Tibial artery (tissue), 4 donors: Measurements from ENCODE around the gene SGK2.

Experiments used
- DNase-seq, 2 donors: peaks; one replicate each; pipeline ENCODE4 v3.0.0-alpha.2; 2019
- H3K27ac ChIP-seq, 2 donors: fragments of 200-600 bp; sonication (generic) in 1 of 2; 1 replicate in 1 of 2; 2 replicates in 1 of 2; pipeline ENCODE4 v1.5.1; 2018 to 2019; ENCODE audit warnings: mild to moderate bottlenecking in 1 of 2
- H3K27me3 ChIP-seq, 2 donors: fragments of 200-600 bp; sonication (generic) in 1 of 2; one replicate each; pipeline versions ENCODE4 v1.5.1 to v1.6.0; 2016 to 2019
- H3K36me3 ChIP-seq, 3 donors: fragments of 200-600 bp; sonication (generic) in 2 of 3; one replicate each; pipeline ENCODE4 v1.5.1; 2016 to 2019; ENCODE audit warnings: mild to moderate bottlenecking in 2 of 3
- H3K4me1 ChIP-seq, 4 donors: fragments of 200-600 bp; sonication (generic) in 2 of 4; 1 replicate in 3 of 4; 2 replicates in 1 of 4; pipeline ENCODE4 v1.5.1; 2016 to 2019
- H3K4me3 ChIP-seq, 2 donors: fragments of 200-600 bp; sonication (generic) in 1 of 2; 1 replicate in 1 of 2; 2 replicates in 1 of 2; pipeline ENCODE4 v1.5.1; 2018 to 2019; ENCODE audit warnings: mild to moderate bottlenecking in 2 of 2
- H3K9me3 ChIP-seq, 3 donors: fragments of 200-600 bp; sonication (generic) in 1 of 3; one replicate each; pipeline ENCODE4 v1.5.1; 2016 to 2019
- CTCF ChIP-seq, 2 experiments: fragments of 200-600 bp in 1 of 2; fragments of 450-650 bp in 1 of 2; IDR thresholded peaks; one replicate each; pipeline ENCODE4 v1.5.1; 2017 to 2019; ENCODE audit warnings: antibody characterized with exemption in 2 of 2, mild to moderate bottlenecking in 1 of 2, moderate library complexity in 1 of 2
- intact Hi-C: fragments of 100-400 bp; cut with DNase I; formaldehyde crosslinking; loops from one replicate; pipeline ENCODE4 v1.15.0; 2023; ENCODE audit warnings: low total_unique reads

SGK2 gene

DNA sequence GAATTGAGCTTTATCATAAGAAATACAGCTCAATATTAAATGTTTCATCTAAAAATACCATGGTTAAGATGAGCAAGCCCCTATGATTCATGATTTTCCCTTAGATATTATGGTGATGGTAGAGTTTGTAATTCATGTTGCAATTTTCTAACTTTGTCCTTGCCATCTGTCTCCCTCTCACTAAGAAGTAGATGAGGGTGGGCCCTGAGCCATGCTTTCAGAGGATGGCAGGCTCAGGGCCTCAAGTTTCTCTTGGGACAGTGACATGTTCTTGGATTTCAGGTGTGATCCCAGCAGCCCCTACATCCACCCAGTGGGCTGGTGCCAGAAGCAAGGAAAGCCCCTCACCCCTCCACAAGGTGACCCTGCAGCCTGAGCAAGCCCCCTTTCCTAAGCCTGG is 25.8 kb upstream of the SGK2 start:
- Histone ChIP-seq H3K27me3 (no peaks in the 10 kb centered on the region), H3K36me3 (peaks cover 0 to 60% (median 6%) of the 10 kb centered on the region in 3 donors), H3K9me3 (no peaks in the 10 kb centered on the region), H3K27ac (no peak overlapping the region), H3K4me1 (no peaks in the 10 kb centered on the region), H3K4me3 (no peak overlapping the region)
- no peak for TF ChIP-seq CTCF (IDR thresholded peaks at IDR 0.05)
- intact Hi-C loops = loop anchor here (10.0 kb wide), 1 partner anchor 52 kb away; no protein-coding TSS in a partner anchor
- no peak for DNase-seq

DNA sequence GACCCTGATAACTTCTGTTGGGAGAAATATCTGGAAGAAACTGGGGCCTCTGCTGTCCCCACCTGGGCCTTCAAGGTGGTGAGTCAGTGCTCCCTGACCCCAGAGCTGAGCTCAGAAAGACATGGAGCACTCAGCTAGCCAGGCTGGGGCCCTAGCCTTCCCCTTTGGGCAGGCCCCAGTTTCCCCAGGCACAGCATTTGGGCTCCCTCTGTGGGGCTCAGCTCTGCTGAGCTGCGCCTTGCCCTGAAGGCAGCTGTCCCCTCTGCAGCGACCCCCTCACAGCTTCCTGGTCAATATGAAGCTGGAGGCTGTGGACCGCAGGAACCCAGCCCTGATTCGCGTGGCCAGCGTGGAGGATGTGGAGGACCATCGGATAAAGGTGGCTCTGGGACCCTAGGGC is 24.8 kb upstream of the SGK2 start:
- no peak overlapping the region for H3K27ac ChIP-seq
- no peaks in the 10 kb centered on the region for H3K4me1 ChIP-seq
- no peaks in the 10 kb centered on the region for H3K27me3 ChIP-seq
- no peak for TF ChIP-seq CTCF (IDR thresholded peaks at IDR 0.05)
- no peaks in the 10 kb centered on the region for H3K9me3 ChIP-seq
- H3K4me3 ChIP-seq = no peak overlapping the region
- peak in 1 of 2 donors; percentile 27 for DNase-seq
- peaks cover 0 to 61% (median 6%) of the 10 kb centered on the region in 3 donors for H3K36me3 ChIP-seq
- intact Hi-C loops = loop anchor here (10.0 kb wide), 1 partner anchor 51 kb away; no protein-coding TSS in a partner anchor

GRCh38 chr20:43534791-43535350 is 24.0 kb upstream of the SGK2 start:
- peak in 1 of 2 donors; percentile 40 for DNase-seq
- Histone ChIP-seq H3K9me3 (no peaks in the 10 kb centered on the region), H3K27me3 (no peaks in the 10 kb centered on the region), H3K36me3 (peaks cover 0 to 67% (median 6%) of the 10 kb centered on the region in 3 donors), H3K4me1 (no peaks in the 10 kb centered on the region), H3K27ac (no peak overlapping the region), H3K4me3 (no peak overlapping the region)
- intact Hi-C loops = loop anchor here (10.0 kb wide), 1 partner anchor 50 kb away; no protein-coding TSS in a partner anchor
- no peak for TF ChIP-seq CTCF (IDR thresholded peaks at IDR 0.05)

DNA sequence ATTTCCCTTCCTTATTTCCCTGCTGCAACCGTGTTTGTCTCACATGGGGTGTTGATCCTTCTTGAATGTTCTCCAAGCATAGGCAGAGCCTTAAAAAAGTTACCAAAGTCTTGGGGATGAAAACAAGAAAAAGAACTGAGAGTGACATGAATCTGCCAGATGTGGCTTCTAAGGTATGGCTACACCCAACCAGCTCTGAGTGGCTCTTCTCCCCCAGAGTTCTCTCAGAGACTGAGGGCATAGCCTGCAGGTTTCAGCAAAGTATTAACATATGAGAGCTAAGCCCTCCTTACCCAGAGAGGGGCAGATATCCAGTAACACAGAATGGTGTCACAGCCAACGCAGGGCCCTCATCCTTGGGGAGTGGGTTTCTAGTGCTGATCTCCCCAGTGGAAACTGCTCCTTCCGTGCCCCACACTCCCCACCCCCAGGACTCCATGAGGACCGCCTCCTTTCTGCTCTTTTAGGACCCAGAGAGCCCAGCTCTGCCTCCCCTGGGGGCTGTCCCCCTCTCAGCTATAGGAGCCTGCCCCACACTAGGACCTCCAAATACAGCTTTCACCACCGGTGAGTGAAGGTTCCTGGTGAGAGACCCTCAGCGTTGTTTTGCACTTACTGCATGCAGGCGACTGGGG is 23.3 kb upstream of the SGK2 start:
- peaks cover 0 to 67% (median 6%) of the 10 kb centered on the region in 3 donors for H3K36me3 ChIP-seq
- H3K27ac ChIP-seq = no peak overlapping the region
- H3K27me3 ChIP-seq = no peaks in the 10 kb centered on the region
- DNase-seq = peak in 1 of 2 donors; percentile 39
- TF ChIP-seq CTCF (IDR thresholded peaks at IDR 0.05) = no peak
- H3K4me3 ChIP-seq = no peak overlapping the region
- H3K9me3 ChIP-seq = no peaks in the 10 kb centered on the region
- no peaks in the 10 kb centered on the region for H3K4me1 ChIP-seq
- intact Hi-C loops = loop anchor here (10.0 kb wide), 1 partner anchor 49 kb away; no protein-coding TSS in a partner anchor

- H3K27ac ChIP-seq = no peak overlapping the region
- H3K36me3 ChIP-seq = peaks cover 0 to 66% (median 6%) of the 10 kb centered on the region in 3 donors
- H3K4me1 ChIP-seq = no peaks in the 10 kb centered on the region
- no peak overlapping the region for H3K4me3 ChIP-seq
- peak in 1 of 2 donors; percentile 58 for DNase-seq
- no peak for TF ChIP-seq CTCF (IDR thresholded peaks at IDR 0.05)
- intact Hi-C loops = loop anchor here (10.0 kb wide), 1 partner anchor 49 kb away; no protein-coding TSS in a partner anchor
- H3K27me3 ChIP-seq = no peaks in the 10 kb centered on the region
- no peaks in the 10 kb centered on the region for H3K9me3 ChIP-seq
Observed at GRCh38 chr20:43536041-43536816, 22.6 kb upstream of the SGK2 start.
